ENCODE data around the gene SBNO1.

The SBNO1 gene

GRCh38 chr12:123398550-123399254 lies 34.1 kb upstream of the SBNO1 start:
- Histone ChIP-seq H3K4me1 (no peaks in the 10 kb centered on the region), H3K36me3 (peaks cover 86 to 96% (median 96%) of the 10 kb centered on the region in 11 experiments), H3K4me2 (no peak overlapping the region), H3K9me3 (replicated peaks in 1 of 11) (no peaks in the 10 kb centered on the region), H3K27me3 (no peaks in the 10 kb centered on the region), H4K20me1 (peaks cover 61 to 100% (median 95%) of the 10 kb centered on the region in 11 experiments), H3K27ac (no peak overlapping the region), H3K4me3 (no peak overlapping the region), H3K9ac (no peak overlapping the region)
- TF ChIP-seq Cebpa-rat (IDR thresholded peaks at IDR 0.05), result no peak

- H3K27ac ChIP-seq, result no peak overlapping the region
- no peak overlapping the region for H3K4me2 ChIP-seq
- peaks cover 57 to 100% (median 94%) of the 10 kb centered on the region in 11 experiments for H4K20me1 ChIP-seq
- TF ChIP-seq Cebpa-rat (IDR thresholded peaks at IDR 0.05), result no peak
- H3K36me3 ChIP-seq, result peaks cover 86 to 96% (median 96%) of the 10 kb centered on the region in 11 experiments
- no peaks in the 10 kb centered on the region for H3K27me3 ChIP-seq
- H3K9me3 ChIP-seq (replicated peaks in 1 of 11), result no peaks in the 10 kb centered on the region
- peaks cover 0 to 2% (median 0%) of the 10 kb centered on the region in 10 experiments; a peak in 2 of 20 replicates for H3K4me1 ChIP-seq
- H3K9ac ChIP-seq, result no peak overlapping the region
- H3K4me3 ChIP-seq, result no peak overlapping the region
Measured at GRCh38 chr12:123398177-123398549, 33.5 kb upstream of the SBNO1 start.

GRCh38 chr12:123397400-123397799 lies 32.8 kb upstream of the SBNO1 start:
- H3K9me3 ChIP-seq (replicated peaks in 1 of 11), result no peaks in the 10 kb centered on the region
- H3K4me3 ChIP-seq, result no peak overlapping the region
- peaks cover 55 to 100% (median 93%) of the 10 kb centered on the region in 11 experiments for H4K20me1 ChIP-seq
- H3K4me1 ChIP-seq, result peaks cover 0 to 10% (median 5%) of the 10 kb centered on the region in 10 experiments; a peak in 8 of 20 replicates
- no peak for TF ChIP-seq Cebpa-rat (IDR thresholded peaks at IDR 0.05)
- H3K36me3 ChIP-seq, result peaks cover 85 to 96% (median 96%) of the 10 kb centered on the region in 11 experiments
- H3K9ac ChIP-seq, result no peak overlapping the region
- H3K27me3 ChIP-seq, result no peaks in the 10 kb centered on the region
- H3K27ac ChIP-seq, result no peak overlapping the region
- no peak overlapping the region for H3K4me2 ChIP-seq

- Histone ChIP-seq H3K27me3 (no peaks in the 10 kb centered on the region), H3K4me3 (no peak overlapping the region), H3K9ac (no peak overlapping the region), H3K36me3 (peaks cover 85 to 96% (median 96%) of the 10 kb centered on the region in 11 experiments), H4K20me1 (peaks cover 55 to 100% (median 93%) of the 10 kb centered on the region in 11 experiments), H3K4me1 (peaks cover 0 to 14% (median 8%) of the 10 kb centered on the region in 10 experiments; a peak in 10 of 20 replicates), H3K4me2 (no peak overlapping the region), H3K9me3 (replicated peaks in 1 of 11) (no peaks in the 10 kb centered on the region), H3K27ac (no peak overlapping the region)
- TF ChIP-seq Cebpa-rat (IDR thresholded peaks at IDR 0.05), result no peak
Measured at GRCh38 chr12:123396954-123397353, 32.3 kb upstream of the SBNO1 start.

GRCh38 chr12:123396543-123396942 lies 31.9 kb upstream of the SBNO1 start:
- H3K4me3 ChIP-seq, result no peak overlapping the region
- H3K9ac ChIP-seq, result no peak overlapping the region
- peaks cover 85 to 96% (median 96%) of the 10 kb centered on the region in 11 experiments for H3K36me3 ChIP-seq
- no peak overlapping the region for H3K4me2 ChIP-seq
- TF ChIP-seq Cebpa-rat (IDR thresholded peaks at IDR 0.05), result no peak
- H3K27me3 ChIP-seq, result no peaks in the 10 kb centered on the region
- H3K27ac ChIP-seq, result no peak overlapping the region
- peaks cover 0 to 18% (median 10%) of the 10 kb centered on the region in 10 experiments; a peak in 11 of 20 replicates for H3K4me1 ChIP-seq
- peaks cover 56 to 100% (median 93%) of the 10 kb centered on the region in 11 experiments for H4K20me1 ChIP-seq
- H3K9me3 ChIP-seq (replicated peaks in 1 of 11), result no peaks in the 10 kb centered on the region

- Histone ChIP-seq H4K20me1 (peaks cover 57 to 100% (median 96%) of the 10 kb centered on the region in 11 experiments), H3K4me3 (no peak overlapping the region), H3K4me2 (no peak overlapping the region), H3K27ac (no peak overlapping the region), H3K9me3 (replicated peaks in 1 of 11) (no peaks in the 10 kb centered on the region), H3K4me1 (peaks cover 7 to 31% (median 22%) of the 10 kb centered on the region in 10 experiments), H3K36me3 (peaks cover 92 to 100% (median 98%) of the 10 kb centered on the region in 11 experiments), H3K9ac (no peak overlapping the region), H3K27me3 (no peaks in the 10 kb centered on the region)
- TF ChIP-seq Cebpa-rat (IDR thresholded peaks at IDR 0.05), result no peak
Measured at GRCh38 chr12:123395236-123395635, 30.6 kb upstream of the SBNO1 start.

GRCh38 chr12:123393747-123394146 lies 29.1 kb upstream of the SBNO1 start:
- Histone ChIP-seq H3K27ac (no peak overlapping the region), H3K9ac (no peak overlapping the region), H3K27me3 (no peaks in the 10 kb centered on the region), H3K4me3 (no peak overlapping the region), H3K36me3 (peaks cover 81 to 88% (median 84%) of the 10 kb centered on the region in 11 experiments), H3K4me1 (peaks cover 13 to 36% (median 28%) of the 10 kb centered on the region in 10 experiments), H3K9me3 (replicated peaks in 1 of 11) (no peaks in the 10 kb centered on the region), H4K20me1 (peaks cover 51 to 93% (median 89%) of the 10 kb centered on the region in 11 experiments; a peak in 21 of 22 replicates), H3K4me2 (no peak overlapping the region)
- TF ChIP-seq Cebpa-rat (IDR thresholded peaks at IDR 0.05), result no peak

GRCh38 chr12:123391546-123392343 lies 27.1 kb upstream of the SBNO1 start:
- no peak overlapping the region for H3K27ac ChIP-seq
- H3K27me3 ChIP-seq, result no peaks in the 10 kb centered on the region
- H3K9me3 ChIP-seq (replicated peaks in 1 of 11), result no peaks in the 10 kb centered on the region
- TF ChIP-seq Cebpa-rat (IDR thresholded peaks at IDR 0.05), result no peak
- no peak overlapping the region for H3K4me3 ChIP-seq
- H3K36me3 ChIP-seq, result peaks cover 61 to 68% (median 64%) of the 10 kb centered on the region in 11 experiments
- peak overlapping the region in 4 of 11 experiments; percentile 86 to 99 (median 96); a peak in 5 of 22 replicates for H3K4me2 ChIP-seq
- H3K9ac ChIP-seq, result peak overlapping the region in 6 of 11 experiments; percentile 3 to 22 (median 8); a peak in 5 of 22 replicates
- H4K20me1 ChIP-seq, result peaks cover 35 to 73% (median 69%) of the 10 kb centered on the region in 11 experiments; a peak in 20 of 22 replicates
- peaks cover 29 to 52% (median 44%) of the 10 kb centered on the region in 10 experiments for H3K4me1 ChIP-seq
